Left renal cortex interstitium (tissue), 4 donors: ENCODE data around the gene ATL1. TPM values are rescaled to one million over a fixed set of nuclear protein-coding genes. Genes with fewer than 3 reads are reported as not detected.

Source experiments
- DNase-seq, 4 donors: peaks; one replicate each; pipeline ENCODE4 v3.0.0-alpha.2; 2013; ENCODE audit warnings: low read depth in 4 of 4, low spot score in 2 of 4, missing footprints in 1 of 4
- polyA plus RNA-seq, 4 donors: library from polyadenylated mRNA; unstranded; fragments of 120-200 nt; gene quantifications; one replicate each; pipeline ENCODE4 v1.2.1, GENCODE V29; 2013; ENCODE audit not compliant: insufficient read length in 4 of 4

ATL1 gene
- polyA plus RNA-seq, result 10 to 100 TPM in 1 of 4 donors, 1 to 10 TPM in 3; 6.8 to 10.1 (median 8.5) TPM

GRCh38 chr14:50559990-50560930 lies at the start of gene ATL1:
ATL1 (plus strand) TSS chr14:50560145; CDS start chr14:50560266, 121 bp downstream.
- DNase-seq, result peak; percentile 56 to 78 (median 66)

- DNase-seq, result no peak
Measured at GRCh38 chr14:50510157-50510556, 49.8 kb upstream of the ATL1 start.

- no peak for DNase-seq
Measured at GRCh38 chr14:50512463-50512862, 47.5 kb upstream of the ATL1 start.

GRCh38 chr14:50516091-50516490 lies 43.9 kb upstream of the ATL1 start:
- no peak for DNase-seq

GRCh38 chr14:50520947-50521815 lies 38.8 kb upstream of the ATL1 start:
- DNase-seq, result no peak

GRCh38 chr14:50521912-50522341 lies 38.0 kb upstream of the ATL1 start:
- no peak for DNase-seq

GRCh38 chr14:50523271-50524041 lies 36.5 kb upstream of the ATL1 start:
- no peak for DNase-seq

GRCh38 chr14:50524060-50524459 lies 35.9 kb upstream of the ATL1 start:
- no peak for DNase-seq

- DNase-seq, result no peak
Measured at GRCh38 chr14:50524731-50525515, 35.0 kb upstream of the ATL1 start.

GRCh38 chr14:50528000-50528399 lies 31.9 kb upstream of the ATL1 start:
- DNase-seq, result no peak

GRCh38 chr14:50529288-50530179 lies 30.4 kb upstream of the ATL1 start:
- DNase-seq, result no peak

GRCh38 chr14:50530358-50530757 lies 29.6 kb upstream of the ATL1 start:
- no peak for DNase-seq

GRCh38 chr14:50530794-50531365 lies 29.1 kb upstream of the ATL1 start:
- DNase-seq, result peak in 1 of 4 donors; percentile 36

GRCh38 chr14:50531595-50532501 lies 28.1 kb upstream of the ATL1 start:
- peak in 3 of 4 donors; percentile 34 to 65 (median 63) for DNase-seq

GRCh38 chr14:50532502-50533240 lies 27.3 kb upstream of the ATL1 start, which contains the start of gene MAP4K5:
MAP4K5 (minus strand) TSS chr14:50532569; CDS start chr14:50532049, 520 bp downstream.
- DNase-seq, result peak; percentile 65 to 86 (median 80)

GRCh38 chr14:50533241-50533705 lies 26.7 kb upstream of the ATL1 start:
- DNase-seq, result no peak
